HG02623 (cell line): ENCODE data around the gene MAEA.
"Not testable (repeated sequence)": the region's sequence is repeated elsewhere in the genome, so short reads cannot be mapped to it uniquely, and the experiment has no call there.

Source experiments
- ATAC-seq: cut with Tn5 transposase; IDR thresholded peaks from one replicate; pipeline ENCODE4 v1.9.1; 2021; ENCODE audit warnings: moderate library complexity; ENCODE audit not compliant: unreplicated experiment

The MAEA gene

GRCh38 chr4:1364217-1364616, 74.5 kb downstream of the MAEA start:
- no peak for ATAC-seq

GRCh38 chr4:1364748-1365147, 75.1 kb downstream of the MAEA start:
- ATAC-seq: no peak

- ATAC-seq: no peak
Observed at GRCh38 chr4:1365271-1366178, 75.8 kb downstream of the MAEA start.

DNA sequence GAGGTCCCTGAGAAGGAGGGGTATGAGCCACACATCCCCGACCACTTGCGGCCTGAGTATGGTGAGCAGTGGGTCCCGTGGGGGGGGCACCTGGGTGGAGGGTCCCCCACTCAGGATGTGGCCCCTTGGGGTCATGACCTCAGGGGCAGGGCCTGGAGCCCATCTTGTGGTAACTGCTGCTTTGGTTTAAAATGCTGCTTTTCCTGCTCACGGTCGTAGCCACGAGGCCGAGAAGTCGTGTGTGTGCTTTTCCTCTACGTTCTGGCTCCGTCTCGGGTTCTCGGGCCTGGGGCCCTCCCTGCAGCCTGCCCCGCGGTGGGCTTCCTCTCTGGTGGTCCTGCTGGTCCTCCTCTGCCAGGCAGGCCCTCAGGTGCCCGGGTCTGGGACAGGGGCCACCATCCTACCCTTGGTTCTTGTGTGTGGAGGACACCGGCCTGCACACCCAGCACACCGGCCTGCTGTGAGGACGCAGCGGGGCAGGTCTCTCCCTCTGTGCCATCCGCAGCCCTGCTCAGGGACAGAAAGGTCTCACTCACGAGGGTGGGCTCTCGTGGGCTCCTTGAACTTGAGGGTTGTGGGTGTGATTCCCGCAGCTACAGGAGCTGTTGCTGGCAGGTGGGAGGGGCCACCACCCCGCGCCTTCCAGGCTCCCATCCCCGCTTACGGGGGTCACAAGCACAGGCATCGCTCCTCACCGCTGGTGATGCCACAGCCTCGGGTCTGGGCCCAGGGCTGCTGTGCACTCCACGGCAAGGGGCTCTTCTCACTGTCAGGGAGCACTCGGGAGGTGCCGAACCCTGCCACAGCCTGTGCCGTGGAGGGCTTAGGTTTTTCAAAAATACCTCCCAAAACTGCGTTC, 76.9 kb downstream of the MAEA start:
- ATAC-seq: no peak

- ATAC-seq: no peak
Observed at GRCh38 chr4:1367230-1367935, 77.7 kb downstream of the MAEA start.

GRCh38 chr4:1367936-1368289, 78.2 kb downstream of the MAEA start:
- ATAC-seq: no peak

GRCh38 chr4:1368421-1369090, 78.9 kb downstream of the MAEA start:
- no peak for ATAC-seq

GRCh38 chr4:1369091-1369450, 79.4 kb downstream of the MAEA start:
- no peak for ATAC-seq

GRCh38 chr4:1369479-1370079, 79.9 kb downstream of the MAEA start:
- no peak for ATAC-seq

GRCh38 chr4:1370321-1371124, 80.8 kb downstream of the MAEA start:
- no peak for ATAC-seq

DNA sequence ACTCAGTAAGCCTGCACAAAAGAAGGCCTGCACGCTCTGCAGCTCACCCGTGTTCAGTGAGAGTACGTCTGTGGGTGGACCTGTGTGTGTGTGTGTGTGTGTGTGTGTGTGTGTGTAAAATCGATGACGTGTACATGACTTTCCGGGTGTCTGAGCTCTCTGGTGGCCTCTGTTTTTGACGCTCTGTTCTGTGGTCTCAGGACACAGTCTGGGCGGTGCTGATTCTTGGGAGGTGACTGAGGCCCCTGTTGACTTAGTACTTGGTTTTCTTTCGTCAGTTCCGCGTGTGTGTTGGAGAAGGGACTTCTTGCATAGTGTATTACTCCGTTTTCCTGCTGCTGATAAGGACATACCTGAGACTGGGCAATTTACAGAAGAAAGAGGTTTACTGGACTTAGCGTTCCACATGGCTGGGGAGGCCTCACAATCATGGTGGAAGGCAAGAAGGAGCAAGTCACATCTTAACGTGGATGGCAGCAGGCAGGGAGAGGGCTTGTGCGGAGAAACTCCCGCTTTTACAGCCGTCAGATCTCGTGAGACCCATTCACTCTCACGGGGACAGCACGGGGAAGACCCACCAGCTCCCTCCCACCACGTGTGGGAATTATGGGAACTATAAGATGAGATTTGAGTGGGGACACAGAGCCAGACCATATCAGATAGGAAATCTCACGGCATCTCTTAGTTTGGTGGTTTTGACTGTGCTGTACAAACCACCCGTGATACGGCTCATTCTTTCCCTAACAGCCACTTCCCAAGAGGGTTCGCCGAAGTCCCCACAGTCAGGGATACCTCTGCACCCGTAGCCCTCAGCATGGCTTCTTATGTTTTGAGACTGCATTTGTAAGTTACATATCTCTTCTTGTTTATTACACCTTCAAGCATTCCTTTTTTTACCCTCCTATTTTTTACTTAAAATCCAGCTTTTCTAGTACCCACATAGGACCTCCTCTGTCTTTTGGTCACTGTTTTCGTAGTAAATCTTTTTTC, 81.8 kb downstream of the MAEA start:
- no peak for ATAC-seq

DNA sequence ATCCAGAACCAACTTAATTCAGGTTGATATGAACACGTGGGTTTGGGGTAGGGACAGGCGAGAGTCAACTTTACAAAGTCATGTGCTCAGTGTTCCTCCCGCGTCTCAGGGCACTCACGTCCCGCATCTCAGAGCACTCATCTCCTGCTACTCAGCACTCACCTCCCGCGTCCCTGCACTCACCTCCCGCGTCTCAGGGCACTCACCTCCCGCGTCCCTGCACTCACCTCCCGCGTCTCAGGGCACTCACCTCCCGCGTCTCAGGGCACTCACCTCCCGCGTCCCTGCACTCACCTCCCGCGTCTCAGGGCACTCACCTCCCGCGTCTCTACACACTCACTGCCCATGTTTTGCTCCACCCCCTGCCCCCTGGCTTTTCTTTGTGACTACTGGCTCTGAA, 82.9 kb downstream of the MAEA start:
- ATAC-seq: not testable (repeated sequence)

- no peak for ATAC-seq
Observed at GRCh38 chr4:1373892-1374705, 84.4 kb downstream of the MAEA start.

GRCh38 chr4:1374706-1375045, 85.0 kb downstream of the MAEA start:
- no peak for ATAC-seq

- ATAC-seq: no peak
Observed at GRCh38 chr4:1375051-1375721, 85.5 kb downstream of the MAEA start.

DNA sequence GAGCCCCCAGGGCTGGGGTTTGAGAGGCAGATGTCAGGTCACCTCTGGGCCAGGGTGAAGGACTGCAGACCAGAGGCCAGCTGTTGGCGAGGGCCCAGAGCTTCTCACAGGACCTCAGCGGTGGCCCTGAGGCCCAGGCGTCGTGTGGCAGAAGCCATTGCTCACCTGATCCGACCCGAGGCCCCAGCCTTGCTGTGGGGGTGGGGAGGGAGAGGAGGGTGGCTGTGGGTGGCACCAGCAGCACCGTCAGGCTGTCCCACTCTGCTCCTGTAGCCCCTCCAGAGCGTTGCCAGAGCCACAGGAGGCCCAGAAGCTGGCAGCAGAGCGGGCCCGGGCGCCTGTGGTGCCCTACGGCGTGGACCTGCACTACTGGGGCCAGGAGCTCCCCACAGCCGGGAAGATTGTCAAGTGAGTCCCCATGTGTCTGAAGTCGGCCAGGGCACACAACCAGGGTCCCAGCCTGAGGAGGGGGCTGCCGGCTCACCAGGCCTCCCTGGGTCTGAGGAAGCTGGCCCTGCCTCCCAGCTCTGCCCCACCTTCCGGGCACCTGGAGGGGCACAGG, 86.2 kb downstream of the MAEA start:
- ATAC-seq: no peak

- ATAC-seq: no peak
Observed at GRCh38 chr4:1376391-1376840, 86.7 kb downstream of the MAEA start.
